HCEC 1CT (cell line): ENCODE results near the gene SNTN.

Experiments
- DNase-seq: peaks from one replicate; pipeline ENCODE4 v3.0.0-alpha.2; 2017

Gene SNTN

DNA sequence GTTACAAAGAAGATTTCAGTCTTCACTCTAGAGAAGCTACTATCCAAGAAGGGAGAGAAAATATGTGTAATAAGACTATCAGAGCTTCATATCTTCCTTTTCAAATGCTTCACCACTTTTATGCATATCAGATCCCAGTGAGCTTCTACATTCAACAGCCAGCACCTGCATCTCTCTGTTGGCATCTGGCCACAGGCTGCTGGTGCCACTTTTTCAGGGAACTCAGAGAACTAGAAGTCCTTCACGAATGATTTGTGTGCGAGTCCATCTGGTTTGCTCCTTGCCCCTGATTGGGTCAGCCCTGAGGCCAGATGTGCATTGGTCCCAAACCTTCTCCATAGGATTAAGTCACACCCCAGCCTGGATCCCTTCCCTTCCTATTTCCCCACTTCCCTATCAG is 22.1 kb downstream of the SNTN start:
- no peak for DNase-seq

DNA sequence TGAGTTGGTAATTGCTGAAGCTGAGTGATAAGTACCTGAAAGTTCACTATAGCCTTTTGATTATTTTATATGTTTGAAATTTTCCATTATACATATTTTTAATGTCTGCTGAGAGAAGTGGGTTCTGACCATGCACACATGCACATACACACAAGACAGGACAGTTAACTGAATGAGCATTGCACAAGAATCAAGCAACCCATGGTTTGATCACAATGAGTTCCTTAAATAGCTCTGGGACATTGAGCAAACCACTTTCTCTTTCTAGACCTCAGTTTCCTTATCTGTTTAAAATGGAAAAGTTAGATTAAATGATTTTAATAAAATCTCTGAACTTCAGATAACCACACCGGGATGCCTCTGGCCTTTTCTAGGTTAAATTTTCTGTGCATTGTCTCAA is 26.7 kb downstream of the SNTN start:
- DNase-seq = no peak

DNA sequence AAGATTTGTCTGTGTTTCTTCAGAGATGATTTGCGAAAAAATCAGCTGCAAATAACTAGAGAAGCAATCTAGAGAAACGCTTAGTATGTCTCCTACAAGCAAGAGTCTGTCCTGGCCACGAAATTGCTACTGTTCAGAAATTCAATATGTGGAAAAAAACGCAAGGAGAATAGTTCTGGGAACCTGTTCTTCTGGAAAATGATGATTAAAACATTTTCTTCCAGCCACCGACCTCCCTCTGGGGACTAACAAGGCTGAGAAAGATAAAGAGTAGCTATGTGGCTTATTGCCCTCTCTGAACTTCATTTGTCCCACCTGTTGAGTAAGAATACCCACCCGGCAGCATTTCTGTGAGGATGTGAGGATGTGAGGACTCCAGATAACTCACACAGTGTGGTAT is 31.6 kb downstream of the SNTN start:
- DNase-seq = no peak

DNA sequence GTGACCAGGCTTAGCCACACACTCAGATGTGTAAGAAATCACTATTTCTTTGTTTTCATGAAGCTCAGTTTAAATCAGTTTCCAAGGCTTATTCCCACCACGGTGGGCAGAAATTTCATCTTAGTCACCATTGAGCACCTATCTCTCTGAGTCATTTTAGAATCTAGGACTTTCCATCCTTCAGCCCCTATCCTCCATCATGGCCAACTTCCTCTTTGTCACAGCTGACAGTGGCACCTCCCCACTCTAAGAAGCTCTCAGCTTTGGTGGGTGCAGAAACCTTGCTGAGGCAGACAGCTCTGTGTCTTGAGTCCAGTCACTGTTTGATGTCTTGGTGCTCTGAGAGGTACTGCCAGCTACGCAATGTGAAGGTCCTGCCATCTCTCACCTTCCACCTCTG is 32.9 kb downstream of the SNTN start:
- DNase-seq = no peak

DNA sequence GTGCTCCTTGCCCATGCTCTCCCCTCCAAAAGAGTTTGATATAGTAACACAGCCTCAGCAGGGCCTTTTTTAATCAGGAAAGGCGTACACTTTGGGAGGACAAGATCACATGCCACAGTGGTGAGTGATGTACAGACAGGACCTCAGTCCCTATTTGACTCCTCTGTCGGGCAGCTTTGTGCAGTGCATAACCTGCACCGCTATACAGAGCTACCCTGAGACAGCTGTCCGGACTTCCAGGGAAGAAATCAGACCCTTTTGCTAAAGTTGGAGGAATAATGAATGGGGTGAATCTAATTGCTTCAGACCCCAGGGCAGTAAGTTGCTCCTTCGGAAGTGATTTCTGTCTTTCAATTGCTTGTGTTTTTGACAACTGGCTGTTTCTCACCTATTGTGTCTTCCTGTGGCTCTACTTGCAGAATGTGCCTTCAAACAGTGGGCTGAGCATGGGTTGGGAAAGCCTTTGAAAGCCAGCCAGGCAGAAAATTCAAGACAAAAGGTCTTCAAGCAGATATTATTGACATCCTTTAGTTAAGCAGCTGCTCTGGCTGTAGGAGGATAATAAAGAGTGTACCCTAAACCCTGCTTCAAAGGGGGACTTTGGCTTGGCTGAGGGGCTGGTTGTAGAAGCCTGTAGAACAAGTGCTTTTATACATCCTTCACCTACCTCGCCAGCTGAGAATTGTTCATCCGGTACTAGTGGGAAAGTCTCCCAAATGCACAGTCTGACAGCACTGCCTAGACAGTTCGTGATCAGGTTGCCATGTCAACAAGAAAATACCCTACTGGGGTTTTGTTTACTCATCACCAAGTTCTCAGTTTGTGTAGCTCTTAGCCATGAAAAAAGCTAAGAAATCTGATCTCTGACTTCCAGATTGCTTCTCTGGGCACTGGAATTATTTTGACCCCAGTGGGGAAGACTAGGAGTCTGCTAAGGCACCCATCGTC is 35.1 kb downstream of the SNTN start:
- no peak for DNase-seq

DNA sequence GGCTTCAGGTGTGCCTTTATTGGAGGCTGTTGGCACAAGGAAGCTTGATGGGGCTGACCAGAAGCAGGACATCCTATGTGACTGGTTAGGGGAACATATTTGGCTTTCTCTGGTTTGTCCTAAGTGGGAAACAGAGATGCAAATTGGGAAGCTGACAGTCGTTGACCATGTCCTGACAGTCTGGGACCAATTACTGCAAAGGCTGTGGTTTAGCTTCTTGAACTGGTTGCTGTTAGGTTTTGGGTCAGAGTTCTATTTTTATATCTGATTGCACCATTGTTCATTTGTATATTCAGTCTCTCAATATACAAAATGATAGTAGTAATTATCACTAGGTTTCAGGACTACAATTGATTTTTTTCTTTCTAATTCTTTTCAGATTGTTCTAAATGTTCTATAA is 36.8 kb downstream of the SNTN start:
- no peak for DNase-seq

DNA sequence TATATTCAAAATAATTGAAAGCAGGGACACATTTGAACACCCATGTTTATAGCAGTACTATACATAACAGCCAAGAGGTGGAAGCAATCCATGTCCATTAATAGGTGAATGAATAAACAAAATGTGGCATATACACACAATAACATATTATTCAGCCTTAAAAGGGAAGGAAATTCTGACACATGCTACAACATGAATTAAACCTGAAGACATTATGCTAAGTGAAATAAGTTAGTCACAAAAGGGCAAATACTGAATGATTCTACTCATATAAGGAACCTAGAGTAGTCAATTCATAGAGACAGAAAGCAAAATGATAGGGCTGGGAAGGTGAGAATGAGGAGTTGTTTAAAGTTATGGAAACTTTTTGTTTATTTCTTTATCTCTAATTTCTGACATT is 40.9 kb downstream of the SNTN start:
- DNase-seq = no peak

DNA sequence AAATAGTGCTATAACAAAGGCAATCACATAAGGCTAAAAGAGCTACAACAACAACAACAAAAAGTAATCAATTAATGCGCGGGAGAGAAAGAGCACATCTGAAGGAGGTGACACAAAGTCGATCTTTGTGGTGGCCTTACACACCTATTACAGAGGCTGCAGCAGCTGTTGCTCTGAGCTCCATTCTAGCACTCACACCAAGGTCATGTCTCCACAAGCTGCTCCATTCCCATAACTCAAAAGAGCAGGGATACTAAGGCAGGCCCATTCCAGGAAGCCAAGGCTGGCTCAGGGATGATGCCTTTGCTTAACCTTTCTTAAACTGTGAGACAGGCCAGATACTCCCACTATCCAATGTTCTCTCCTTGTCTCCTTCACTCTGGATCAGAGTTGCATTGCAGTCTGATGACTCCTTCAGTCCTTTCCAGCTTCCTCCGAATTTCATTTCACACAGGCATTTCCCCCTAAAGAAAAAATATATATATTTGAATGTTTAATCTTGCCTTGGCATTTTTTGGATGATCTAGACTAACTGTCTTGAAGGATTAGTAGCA is 52.7 kb downstream of the SNTN start:
- no peak for DNase-seq

DNA sequence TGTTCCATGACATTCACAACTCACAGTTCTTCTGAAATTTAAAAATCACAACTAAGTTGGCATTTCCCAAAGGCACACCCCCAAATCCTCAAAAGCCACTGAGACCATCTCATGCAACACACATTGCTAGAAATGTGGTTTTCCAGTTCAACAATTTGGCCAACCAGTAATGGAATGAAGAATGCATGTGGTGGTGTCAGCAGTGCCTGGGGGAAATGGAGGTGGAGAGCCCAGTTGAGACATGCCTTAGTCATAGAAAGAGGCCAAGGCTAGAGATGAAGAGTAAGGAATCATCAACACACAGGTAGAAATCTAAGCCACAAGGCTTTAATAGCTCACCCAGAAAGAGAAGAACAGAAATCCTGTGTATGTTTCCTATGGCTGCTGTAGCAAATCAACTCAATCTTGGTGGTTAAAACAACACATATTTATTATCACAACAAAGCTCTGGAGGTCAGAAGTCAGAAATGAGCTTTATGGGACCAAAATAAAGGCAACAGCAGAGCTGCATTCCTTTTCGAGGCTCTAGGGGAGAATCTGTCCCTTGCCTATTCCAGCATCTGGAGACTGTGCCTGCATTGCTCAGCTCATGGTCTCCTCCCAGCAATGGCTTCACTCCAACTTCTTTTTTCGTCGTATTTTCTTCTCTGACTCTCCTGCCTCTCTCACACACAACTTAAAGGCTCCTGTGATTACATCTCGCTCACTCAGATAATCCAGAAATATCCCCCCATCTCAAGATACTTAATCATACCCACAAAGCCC is 54.0 kb downstream of the SNTN start:
- no peak for DNase-seq

DNA sequence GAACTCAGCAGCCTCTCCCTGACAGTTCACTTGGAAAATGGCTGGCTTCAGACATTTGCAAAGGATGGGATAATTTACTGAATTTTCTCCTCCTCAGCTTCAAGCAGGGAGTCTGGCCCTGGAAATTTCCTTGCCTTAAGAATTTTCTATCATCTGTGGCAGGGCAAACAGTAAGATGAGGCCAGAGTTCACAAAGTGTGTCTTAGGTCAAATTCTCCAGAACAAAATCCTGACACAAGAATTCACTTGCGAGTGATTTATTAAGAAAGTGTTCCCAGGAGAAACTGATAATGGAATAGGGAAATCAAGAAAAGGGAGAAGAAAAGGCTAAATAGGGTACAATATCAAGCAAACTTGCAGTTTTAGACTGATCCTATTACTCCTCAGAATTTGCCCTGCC is 55.3 kb downstream of the SNTN start:
- DNase-seq = no peak

DNA sequence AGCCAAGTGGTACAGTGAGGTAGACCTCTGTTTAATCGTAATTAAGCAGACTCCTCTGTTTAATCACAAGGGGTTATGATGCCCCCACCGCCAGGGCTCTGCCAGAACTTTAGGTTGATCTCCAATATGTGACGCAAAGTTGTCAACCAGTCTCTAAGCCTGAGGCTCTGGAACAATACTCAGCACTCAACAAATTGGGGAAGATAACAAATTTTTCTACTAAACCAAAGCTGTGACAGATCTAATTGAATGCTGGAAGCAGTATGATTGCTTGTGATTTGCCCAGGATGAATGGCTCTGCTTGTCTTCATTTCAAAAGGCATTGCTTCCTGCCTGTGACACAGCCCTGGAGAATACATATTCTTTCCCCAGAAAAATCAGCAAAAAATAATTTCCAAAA is 57.1 kb downstream of the SNTN start:
- DNase-seq = no peak
